HG03571 (cell line): ENCODE data around the gene BRPF1.

Experiments
- ATAC-seq: cut with Tn5 transposase; IDR thresholded peaks from one replicate; pipeline ENCODE4 v1.9.1; 2021; ENCODE audit not compliant: unreplicated experiment

The BRPF1 gene

GRCh38 chr3:9703240-9703639 lies 28.3 kb upstream of the BRPF1 start:
- no peak for ATAC-seq

- ATAC-seq, result no peak
These were observed 27.7 kb upstream of the BRPF1 start, which contains the start of gene CPNE9 for GRCh38 chr3:9703736-9704346. Gene CPNE9 (plus strand): TSS chr3:9703833. CDS start chr3:9703997, 164 bp downstream.

- no peak for ATAC-seq
These were observed 26.9 kb upstream of the BRPF1 start for GRCh38 chr3:9704347-9705322.

GRCh38 chr3:9710174-9710739 lies 21.3 kb upstream of the BRPF1 start:
- no peak for ATAC-seq

- no peak for ATAC-seq
These were observed 19.1 kb upstream of the BRPF1 start for GRCh38 chr3:9712415-9712814.

GRCh38 chr3:9713142-9713541 lies 18.4 kb upstream of the BRPF1 start:
- ATAC-seq, result no peak

DNA sequence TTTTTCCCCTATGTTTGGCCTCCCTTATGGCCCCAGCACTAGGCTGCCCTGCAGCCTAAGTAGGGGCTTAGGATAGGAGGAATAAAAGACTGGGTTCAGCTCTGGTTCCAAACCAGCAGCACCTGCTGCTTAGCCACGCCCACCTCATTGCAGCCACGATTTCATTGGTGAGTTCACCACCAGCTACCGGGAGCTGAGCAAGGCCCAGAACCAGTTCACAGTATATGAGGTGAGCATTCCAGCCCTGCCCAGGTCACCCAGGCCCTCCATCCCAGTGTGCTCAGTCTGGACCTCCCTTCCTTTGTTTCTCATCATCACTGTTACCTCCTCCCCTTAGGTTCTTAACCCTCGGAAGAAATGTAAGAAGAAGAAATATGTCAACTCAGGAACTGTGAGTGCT lies 16.4 kb upstream of the BRPF1 start:
- ATAC-seq, result no peak

DNA sequence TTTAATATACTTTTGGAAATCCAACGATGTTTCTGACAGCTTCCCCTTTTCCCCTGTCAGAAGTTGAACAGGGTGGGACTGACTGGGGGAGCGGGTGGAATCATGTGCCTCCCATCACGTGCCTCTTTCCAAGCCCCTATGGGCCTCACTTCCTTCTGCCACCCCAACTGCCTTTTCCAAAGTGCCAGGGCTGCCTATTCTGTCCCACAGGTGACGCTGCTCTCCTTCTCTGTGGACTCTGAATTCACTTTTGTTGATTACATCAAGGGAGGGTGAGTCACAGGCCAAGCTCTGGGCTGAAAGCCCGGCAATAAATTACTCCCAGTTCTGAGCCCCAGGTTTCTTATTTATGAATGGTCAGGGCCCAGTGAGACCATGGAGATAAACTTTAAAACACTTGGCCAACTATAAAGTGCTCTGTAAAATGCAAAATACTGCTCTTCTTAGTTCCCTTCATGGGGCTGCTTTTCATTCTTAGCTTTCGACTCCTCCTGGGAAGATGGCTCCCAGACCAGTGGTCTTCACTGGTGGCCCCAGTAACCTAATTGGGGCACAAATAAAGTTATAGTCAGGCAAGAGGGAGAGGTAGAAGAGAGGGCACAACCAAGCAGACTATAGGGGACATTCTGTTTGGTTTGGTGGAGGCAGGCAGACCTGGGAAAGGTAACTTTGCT lies 15.6 kb upstream of the BRPF1 start:
- no peak for ATAC-seq

DNA sequence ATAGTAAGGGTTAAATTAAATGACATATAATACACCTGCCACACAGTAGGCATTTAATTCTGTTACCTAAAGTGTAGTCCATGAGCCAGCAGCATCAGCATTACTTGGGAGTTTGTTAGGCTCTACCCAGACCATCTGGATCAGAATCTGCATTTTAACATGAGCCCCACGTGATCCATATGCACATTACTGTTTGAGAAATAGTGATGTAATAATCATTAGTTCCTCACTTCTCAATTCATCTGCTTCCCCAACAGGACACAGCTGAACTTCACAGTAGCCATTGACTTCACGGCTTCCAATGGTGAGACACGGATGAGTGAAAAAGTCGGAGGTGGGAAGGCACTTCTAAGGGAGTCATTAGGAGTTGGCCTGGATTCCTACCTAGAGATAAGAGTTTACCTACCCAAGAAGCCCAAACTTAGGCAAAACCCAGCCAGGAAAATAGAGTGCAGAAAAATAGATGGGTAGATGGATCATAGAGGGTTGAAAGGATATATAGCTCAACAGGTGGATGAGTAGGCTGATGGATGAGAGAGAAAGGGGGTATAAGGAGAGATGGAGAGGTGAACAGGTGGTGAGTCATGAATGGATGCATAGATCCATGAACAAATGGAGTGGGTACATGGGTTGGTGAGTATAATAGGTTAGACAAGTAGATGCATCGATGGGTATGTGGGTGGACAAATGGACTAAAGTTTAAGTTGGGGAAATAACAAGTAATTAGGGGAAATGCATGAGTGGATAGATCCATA lies 14.6 kb upstream of the BRPF1 start:
- no peak for ATAC-seq

- ATAC-seq, result no peak
These were observed 14.0 kb upstream of the BRPF1 start for GRCh38 chr3:9717563-9717962.

- ATAC-seq, result no peak
These were observed 13.4 kb upstream of the BRPF1 start for GRCh38 chr3:9718118-9718517.

DNA sequence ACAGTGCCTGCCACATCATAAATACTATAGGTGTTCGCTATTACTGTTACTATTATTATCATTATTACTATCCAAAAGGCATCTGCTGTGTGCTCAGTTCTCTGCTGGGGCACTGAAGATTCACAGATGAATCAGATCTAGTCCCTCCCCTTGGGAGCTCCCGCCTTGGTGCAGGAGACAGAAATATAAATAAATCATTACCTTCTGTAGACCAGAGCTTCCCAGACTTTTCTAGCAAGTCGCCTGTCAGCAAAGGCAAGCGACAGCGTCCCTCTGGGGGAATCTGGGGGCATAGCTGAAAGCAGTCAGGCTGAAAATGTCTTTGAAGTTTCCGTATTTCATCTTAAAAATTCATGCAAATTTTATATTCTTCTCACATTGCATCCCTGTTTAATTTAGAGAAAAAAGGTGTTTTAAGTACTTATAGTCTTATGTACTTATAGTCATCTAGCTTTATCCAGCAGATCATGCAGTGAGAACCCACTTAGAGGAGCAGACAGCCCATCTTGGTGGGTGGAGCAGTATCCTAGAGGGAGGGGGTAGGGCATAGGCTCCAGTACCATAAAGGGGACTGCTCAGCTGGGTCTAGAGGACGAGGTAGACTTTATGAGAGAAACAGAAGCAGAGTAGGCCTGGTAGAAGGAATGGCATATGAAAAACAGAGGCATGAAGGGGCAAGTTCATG lies 10.4 kb upstream of the BRPF1 start:
- ATAC-seq, result no peak

GRCh38 chr3:9721700-9722060 lies 9.9 kb upstream of the BRPF1 start:
- no peak for ATAC-seq

- no peak for ATAC-seq
These were observed 5.6 kb upstream of the BRPF1 start for GRCh38 chr3:9725775-9726515.

DNA sequence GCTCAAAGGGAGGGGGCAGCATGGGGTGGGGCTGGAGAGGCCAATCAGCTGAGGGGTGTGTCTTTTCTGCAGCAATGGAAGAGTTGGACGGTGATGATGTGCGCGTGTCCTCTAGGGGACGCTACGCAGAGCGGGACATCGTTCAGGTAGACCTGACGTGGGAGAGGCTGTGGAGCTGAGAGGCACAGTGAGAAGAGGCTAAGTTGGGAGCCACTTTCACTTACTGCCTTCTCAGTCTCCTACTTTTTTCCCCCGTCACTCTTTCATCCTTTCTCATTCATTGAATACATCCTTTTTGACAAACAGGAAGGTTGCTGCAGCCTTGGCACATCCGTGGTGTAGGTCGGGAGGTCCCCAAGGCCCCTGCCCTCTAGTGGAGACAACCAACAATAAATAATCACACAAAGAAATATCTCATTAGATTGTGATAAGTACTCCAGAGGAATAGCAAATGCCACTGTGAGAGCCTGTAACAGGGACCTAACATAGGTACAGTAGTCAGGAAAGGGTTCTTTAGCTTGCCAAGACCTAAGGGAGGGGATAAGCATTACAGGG lies 4.4 kb upstream of the BRPF1 start:
- no peak for ATAC-seq

- ATAC-seq, result no peak
These were observed 3.8 kb upstream of the BRPF1 start for GRCh38 chr3:9727743-9728142.

- no peak for ATAC-seq
These were observed 2.1 kb upstream of the BRPF1 start for GRCh38 chr3:9729419-9729818.

DNA sequence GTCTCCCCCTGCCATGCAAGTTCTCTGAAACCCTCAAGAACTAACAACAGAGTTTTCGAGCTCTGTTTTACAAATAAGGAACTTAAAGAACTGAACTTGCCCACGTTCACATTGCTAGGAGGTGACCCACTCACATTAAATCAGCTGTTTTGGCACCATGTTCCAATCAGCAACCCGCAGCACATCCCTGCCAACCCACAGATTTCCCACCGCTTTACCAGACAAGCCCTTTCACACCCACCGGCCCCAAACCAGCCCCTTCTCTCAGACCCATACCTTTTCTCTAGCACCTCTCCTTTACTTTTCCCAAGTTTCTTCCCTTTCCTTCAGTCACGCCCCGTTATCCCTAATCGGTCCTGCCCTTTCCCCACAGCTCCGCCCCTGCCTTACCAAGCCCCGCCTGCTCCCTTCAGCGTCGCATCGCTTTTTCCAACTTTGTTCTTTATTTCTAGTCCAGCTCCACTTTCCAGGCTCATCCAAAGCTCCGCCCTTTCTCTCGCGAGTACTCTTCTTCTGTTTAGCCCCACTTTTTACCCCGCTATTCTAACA lies 804 bp upstream of the BRPF1 start:
- peak; percentile 20 for ATAC-seq
